ENCODE data around the gene ARSK.

Gene ARSK

DNA sequence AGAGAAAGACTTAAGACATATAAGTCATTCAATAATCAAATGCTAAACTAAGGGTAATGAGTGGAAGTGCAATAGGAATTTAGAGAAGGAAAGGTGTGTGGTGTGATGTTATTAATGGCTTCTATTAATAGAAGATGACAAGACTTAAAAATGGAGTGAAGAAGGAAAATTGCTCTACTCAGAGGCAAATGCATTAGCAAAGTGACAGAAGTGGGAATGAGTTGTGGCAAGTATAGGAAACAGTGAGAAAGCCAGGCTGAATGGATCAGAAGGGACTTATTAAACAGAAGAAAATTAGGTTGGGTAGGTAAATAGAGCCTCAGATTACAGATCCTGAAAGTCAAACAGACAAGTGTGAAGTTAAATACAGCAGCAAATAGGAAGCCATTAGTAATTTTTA, 5.9 kb upstream of the ARSK start (continued):
- TF ChIP-seq ZNF214 (tag by site-specific recombination; IDR thresholded peaks at IDR 0.05; ENCODE audit: borderline replicate concordance) (no peak), ZBTB20 (tag by site-specific recombination; IDR thresholded peaks at IDR 0.05) (no peak), ZNF521 (tag by site-specific recombination; IDR thresholded peaks at IDR 0.05) (no peak), ZNF544 (tag by site-specific recombination; IDR thresholded peaks at IDR 0.05) (no peak), ZNF140 (tag by site-specific recombination; IDR thresholded peaks at IDR 0.05) (no peak)
- TF ChIP-seq, protein P1, sequence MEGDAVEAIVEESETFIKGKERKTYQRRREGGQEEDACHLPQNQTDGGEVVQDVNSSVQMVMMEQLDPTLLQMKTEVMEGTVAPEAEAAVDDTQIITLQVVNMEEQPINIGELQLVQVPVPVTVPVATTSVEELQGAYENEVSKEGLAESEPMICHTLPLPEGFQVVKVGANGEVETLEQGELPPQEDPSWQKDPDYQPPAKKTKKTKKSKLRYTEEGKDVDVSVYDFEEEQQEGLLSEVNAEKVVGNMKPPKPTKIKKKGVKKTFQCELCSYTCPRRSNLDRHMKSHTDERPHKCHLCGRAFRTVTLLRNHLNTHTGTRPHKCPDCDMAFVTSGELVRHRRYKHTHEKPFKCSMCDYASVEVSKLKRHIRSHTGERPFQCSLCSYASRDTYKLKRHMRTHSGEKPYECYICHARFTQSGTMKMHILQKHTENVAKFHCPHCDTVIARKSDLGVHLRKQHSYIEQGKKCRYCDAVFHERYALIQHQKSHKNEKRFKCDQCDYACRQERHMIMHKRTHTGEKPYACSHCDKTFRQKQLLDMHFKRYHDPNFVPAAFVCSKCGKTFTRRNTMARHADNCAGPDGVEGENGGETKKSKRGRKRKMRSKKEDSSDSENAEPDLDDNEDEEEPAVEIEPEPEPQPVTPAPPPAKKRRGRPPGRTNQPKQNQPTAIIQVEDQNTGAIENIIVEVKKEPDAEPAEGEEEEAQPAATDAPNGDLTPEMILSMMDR (tag by site-specific recombination; IDR thresholded peaks at IDR 0.05), result no peak
- TF ChIP-seq, protein P2, sequence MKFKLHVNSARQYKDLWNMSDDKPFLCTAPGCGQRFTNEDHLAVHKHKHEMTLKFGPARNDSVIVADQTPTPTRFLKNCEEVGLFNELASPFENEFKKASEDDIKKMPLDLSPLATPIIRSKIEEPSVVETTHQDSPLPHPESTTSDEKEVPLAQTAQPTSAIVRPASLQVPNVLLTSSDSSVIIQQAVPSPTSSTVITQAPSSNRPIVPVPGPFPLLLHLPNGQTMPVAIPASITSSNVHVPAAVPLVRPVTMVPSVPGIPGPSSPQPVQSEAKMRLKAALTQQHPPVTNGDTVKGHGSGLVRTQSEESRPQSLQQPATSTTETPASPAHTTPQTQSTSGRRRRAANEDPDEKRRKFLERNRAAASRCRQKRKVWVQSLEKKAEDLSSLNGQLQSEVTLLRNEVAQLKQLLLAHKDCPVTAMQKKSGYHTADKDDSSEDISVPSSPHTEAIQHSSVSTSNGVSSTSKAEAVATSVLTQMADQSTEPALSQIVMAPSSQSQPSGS (tag by site-specific recombination; IDR thresholded peaks at IDR 0.05; ENCODE audit: low read depth), result no peak
- TF ChIP-seq, protein P3, sequence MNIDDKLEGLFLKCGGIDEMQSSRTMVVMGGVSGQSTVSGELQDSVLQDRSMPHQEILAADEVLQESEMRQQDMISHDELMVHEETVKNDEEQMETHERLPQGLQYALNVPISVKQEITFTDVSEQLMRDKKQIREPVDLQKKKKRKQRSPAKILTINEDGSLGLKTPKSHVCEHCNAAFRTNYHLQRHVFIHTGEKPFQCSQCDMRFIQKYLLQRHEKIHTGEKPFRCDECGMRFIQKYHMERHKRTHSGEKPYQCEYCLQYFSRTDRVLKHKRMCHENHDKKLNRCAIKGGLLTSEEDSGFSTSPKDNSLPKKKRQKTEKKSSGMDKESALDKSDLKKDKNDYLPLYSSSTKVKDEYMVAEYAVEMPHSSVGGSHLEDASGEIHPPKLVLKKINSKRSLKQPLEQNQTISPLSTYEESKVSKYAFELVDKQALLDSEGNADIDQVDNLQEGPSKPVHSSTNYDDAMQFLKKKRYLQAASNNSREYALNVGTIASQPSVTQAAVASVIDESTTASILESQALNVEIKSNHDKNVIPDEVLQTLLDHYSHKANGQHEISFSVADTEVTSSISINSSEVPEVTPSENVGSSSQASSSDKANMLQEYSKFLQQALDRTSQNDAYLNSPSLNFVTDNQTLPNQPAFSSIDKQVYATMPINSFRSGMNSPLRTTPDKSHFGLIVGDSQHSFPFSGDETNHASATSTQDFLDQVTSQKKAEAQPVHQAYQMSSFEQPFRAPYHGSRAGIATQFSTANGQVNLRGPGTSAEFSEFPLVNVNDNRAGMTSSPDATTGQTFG (tag by site-specific recombination; IDR thresholded peaks at IDR 0.05; ENCODE audit: borderline replicate concordance), result no peak

DNA sequence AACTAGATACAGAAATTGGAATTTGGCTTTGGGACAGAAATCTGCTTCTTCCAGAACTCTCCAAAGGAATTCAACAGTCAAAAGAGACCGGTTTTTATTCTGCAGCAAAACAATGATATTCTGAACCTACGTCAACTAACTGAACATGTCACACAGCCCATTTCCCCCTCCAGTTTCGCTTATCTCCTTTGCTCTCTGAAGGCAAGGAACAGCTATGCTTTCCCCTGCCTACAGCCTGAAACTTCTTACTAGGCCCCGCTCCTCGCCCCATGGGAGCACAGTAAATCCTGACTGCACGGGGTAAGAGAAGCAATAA, 612 bp upstream of the ARSK start:
- Histone ChIP-seq H3K36me3 (ENCODE audit: control insufficient read depth in 2 of 2, insufficient read depth in 1 of 2, low read length in 2 of 2) (peaks cover 11 to 21% of the 10 kb centered on the region in 2 experiments), H3K9me3 (ENCODE audit: control insufficient read depth, insufficient read depth, low read depth, low read length) (no peaks in the 10 kb centered on the region), H3K27ac (ENCODE audit: extremely low read depth, low read depth, low read length) (peak overlapping the region; percentile 87), H3K4me3 (ENCODE audit: low read depth, low read length) (peak overlapping the region; percentile 89), H3K4me1 (ENCODE audit: control insufficient read depth, insufficient read depth, low read length) (peaks cover 2% of the 10 kb centered on the region; the same call in 1 of the 2 replicates)
- POLR2A ChIA-PET, result interaction anchor here (0.6 to 1.2 kb wide), 4 partner anchors 11 to 376 kb away, joined by 3 to 8 read pairs (median 4); partner anchors contain the start of gene RFESD
- CTCF ChIA-PET, result interaction anchor here (0.6 kb wide), 1 partner anchor 224 kb away, joined by 3 read pairs; no protein-coding TSS in a partner anchor
- TF ChIP-seq, protein P4, sequence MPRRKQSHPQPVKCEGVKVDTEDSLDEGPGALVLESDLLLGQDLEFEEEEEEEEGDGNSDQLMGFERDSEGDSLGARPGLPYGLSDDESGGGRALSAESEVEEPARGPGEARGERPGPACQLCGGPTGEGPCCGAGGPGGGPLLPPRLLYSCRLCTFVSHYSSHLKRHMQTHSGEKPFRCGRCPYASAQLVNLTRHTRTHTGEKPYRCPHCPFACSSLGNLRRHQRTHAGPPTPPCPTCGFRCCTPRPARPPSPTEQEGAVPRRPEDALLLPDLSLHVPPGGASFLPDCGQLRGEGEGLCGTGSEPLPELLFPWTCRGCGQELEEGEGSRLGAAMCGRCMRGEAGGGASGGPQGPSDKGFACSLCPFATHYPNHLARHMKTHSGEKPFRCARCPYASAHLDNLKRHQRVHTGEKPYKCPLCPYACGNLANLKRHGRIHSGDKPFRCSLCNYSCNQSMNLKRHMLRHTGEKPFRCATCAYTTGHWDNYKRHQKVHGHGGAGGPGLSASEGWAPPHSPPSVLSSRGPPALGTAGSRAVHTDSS (tag by site-specific recombination; IDR thresholded peaks at IDR 0.05), result no peak
- TF ChIP-seq OVOL3 (tag by site-specific recombination; IDR thresholded peaks at IDR 0.05), result no peak
- no peak for TF ChIP-seq ZNF24 (tag by site-specific recombination; IDR thresholded peaks at IDR 0.05)
- no peak for TF ChIP-seq SP7 (tag by site-specific recombination; IDR thresholded peaks at IDR 0.05)
- TF ChIP-seq, protein P5, sequence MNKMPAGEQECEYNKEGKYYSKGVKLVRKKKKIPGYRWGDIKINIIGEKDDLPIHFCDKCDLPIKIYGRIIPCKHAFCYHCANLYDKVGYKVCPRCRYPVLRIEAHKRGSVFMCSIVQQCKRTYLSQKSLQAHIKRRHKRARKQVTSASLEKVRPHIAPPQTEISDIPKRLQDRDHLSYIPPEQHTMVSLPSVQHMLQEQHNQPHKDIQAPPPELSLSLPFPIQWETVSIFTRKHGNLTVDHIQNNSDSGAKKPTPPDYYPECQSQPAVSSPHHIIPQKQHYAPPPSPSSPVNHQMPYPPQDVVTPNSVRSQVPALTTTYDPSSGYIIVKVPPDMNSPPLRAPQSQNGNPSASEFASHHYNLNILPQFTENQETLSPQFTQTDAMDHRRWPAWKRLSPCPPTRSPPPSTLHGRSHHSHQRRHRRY (tag by site-specific recombination; IDR thresholded peaks at IDR 0.05), result no peak
- no peak for TF ChIP-seq ZNF670 (tag by site-specific recombination; IDR thresholded peaks at IDR 0.05; ENCODE audit: low read depth)
- TF ChIP-seq, protein P6, sequence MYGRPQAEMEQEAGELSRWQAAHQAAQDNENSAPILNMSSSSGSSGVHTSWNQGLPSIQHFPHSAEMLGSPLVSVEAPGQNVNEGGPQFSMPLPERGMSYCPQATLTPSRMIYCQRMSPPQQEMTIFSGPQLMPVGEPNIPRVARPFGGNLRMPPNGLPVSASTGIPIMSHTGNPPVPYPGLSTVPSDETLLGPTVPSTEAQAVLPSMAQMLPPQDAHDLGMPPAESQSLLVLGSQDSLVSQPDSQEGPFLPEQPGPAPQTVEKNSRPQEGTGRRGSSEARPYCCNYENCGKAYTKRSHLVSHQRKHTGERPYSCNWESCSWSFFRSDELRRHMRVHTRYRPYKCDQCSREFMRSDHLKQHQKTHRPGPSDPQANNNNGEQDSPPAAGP (tag by site-specific recombination; IDR thresholded peaks at IDR 0.05), result no peak
- no peak for TF ChIP-seq ZNF112 (tag by site-specific recombination; IDR thresholded peaks at IDR 0.05)
- TF ChIP-seq OSR2 (tag by site-specific recombination; IDR thresholded peaks at IDR 0.05), result no peak
- TF ChIP-seq ZNF302 (tag by site-specific recombination; IDR thresholded peaks at IDR 0.05; ENCODE audit: low read depth), result no peak
- TF ChIP-seq, protein P7, sequence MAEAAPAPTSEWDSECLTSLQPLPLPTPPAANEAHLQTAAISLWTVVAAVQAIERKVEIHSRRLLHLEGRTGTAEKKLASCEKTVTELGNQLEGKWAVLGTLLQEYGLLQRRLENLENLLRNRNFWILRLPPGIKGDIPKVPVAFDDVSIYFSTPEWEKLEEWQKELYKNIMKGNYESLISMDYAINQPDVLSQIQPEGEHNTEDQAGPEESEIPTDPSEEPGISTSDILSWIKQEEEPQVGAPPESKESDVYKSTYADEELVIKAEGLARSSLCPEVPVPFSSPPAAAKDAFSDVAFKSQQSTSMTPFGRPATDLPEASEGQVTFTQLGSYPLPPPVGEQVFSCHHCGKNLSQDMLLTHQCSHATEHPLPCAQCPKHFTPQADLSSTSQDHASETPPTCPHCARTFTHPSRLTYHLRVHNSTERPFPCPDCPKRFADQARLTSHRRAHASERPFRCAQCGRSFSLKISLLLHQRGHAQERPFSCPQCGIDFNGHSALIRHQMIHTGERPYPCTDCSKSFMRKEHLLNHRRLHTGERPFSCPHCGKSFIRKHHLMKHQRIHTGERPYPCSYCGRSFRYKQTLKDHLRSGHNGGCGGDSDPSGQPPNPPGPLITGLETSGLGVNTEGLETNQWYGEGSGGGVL (tag by site-specific recombination; IDR thresholded peaks at IDR 0.05), result peak; percentile 54
- TF ChIP-seq SCRT2 (tag by site-specific recombination; IDR thresholded peaks at IDR 0.05), result no peak
- no peak for TF ChIP-seq ZNF610 (tag by site-specific recombination; IDR thresholded peaks at IDR 0.05; ENCODE audit: borderline replicate concordance)
- TF ChIP-seq, protein P8, sequence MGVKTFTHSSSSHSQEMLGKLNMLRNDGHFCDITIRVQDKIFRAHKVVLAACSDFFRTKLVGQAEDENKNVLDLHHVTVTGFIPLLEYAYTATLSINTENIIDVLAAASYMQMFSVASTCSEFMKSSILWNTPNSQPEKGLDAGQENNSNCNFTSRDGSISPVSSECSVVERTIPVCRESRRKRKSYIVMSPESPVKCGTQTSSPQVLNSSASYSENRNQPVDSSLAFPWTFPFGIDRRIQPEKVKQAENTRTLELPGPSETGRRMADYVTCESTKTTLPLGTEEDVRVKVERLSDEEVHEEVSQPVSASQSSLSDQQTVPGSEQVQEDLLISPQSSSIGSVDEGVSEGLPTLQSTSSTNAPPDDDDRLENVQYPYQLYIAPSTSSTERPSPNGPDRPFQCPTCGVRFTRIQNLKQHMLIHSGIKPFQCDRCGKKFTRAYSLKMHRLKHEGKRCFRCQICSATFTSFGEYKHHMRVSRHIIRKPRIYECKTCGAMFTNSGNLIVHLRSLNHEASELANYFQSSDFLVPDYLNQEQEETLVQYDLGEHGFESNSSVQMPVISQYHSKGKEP (tag by site-specific recombination; IDR thresholded peaks at IDR 0.05), result no peak
- no peak for TF ChIP-seq ZXDB (tag by site-specific recombination; IDR thresholded peaks at IDR 0.05)
- no peak for TF ChIP-seq ZNF221 (tag by site-specific recombination; IDR thresholded peaks at IDR 0.05; ENCODE audit: borderline replicate concordance)

Measured in HEK293 (cell line).